HG03025 (cell line): Measurements from ENCODE around the gene BLCAP.
A peak's percentile ranks its signal among the peaks of the same experiment; 100 is the strongest.
"Not testable (repeated sequence)": the region's sequence is repeated elsewhere in the genome, so short reads cannot be mapped to it uniquely, and the experiment has no call there.

Source experiments
- ATAC-seq: cut with Tn5 transposase; IDR thresholded peaks from one replicate; pipeline ENCODE4 v1.9.1; 2021; ENCODE audit warnings: mild to moderate bottlenecking, moderate library complexity; ENCODE audit not compliant: unreplicated experiment, low FRiP score

BLCAP gene

GRCh38 chr20:37558779-37559178 lies 31.1 kb upstream of the BLCAP start:
- ATAC-seq, result no peak

GRCh38 chr20:37558306-37558705 lies 30.6 kb upstream of the BLCAP start:
- ATAC-seq, result no peak

- no peak for ATAC-seq
Measured at GRCh38 chr20:37556538-37556937, 28.9 kb upstream of the BLCAP start.

DNA sequence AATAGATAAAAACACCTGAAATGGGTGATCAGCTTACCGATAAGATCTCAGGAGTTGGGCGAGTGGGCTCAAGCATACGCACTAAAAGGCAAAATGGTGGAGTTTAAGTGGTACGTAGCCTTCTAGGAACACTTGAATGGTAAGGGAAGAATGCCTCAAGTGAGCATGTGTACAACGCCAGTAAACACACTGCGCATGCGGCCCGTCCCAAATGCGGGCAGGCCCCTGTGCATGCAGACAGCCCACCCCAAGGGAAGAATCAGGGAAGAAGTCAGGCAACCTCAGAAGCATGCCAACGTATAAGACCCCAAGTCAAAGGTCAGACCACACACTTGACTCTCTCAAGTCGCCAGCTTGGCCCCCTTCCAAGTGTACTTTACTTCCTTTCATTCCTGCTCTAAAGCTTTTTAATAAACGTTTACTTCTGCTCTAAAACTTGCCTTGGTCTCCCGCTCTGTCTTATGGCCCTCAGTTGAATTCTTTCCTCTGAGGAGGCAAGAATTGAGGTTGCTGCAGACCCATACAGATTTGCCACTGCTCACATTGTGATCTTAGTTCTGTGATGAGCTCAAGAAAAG lies 27.1 kb upstream of the BLCAP start:
- not testable (repeated sequence) for ATAC-seq

GRCh38 chr20:37552415-37552814 lies 24.7 kb upstream of the BLCAP start:
- no peak for ATAC-seq

GRCh38 chr20:37551660-37552059 lies 24.0 kb upstream of the BLCAP start:
- ATAC-seq, result not testable (repeated sequence)

GRCh38 chr20:37550101-37550920 lies 22.6 kb upstream of the BLCAP start:
- not testable (repeated sequence) for ATAC-seq

DNA sequence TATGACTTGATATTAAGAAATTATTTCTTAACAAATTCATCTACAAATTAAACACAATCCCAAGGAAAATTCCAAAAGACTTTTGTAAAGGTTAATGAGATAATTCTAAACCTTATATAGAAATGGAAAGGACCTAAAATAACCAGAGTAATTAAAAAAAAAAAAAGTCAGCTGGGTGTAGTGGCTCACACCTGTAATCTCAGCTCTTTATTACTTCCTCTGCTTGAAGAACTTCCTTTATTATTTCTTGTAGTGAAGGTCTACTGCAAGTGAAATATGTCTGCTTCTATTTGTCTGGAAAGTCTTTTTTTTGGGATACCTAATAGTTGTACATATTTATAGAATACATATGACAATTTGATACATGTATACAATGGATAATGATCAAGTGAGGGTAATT lies 20.2 kb upstream of the BLCAP start:
- no peak for ATAC-seq

GRCh38 chr20:37545516-37545915 lies 17.8 kb upstream of the BLCAP start:
- ATAC-seq, result no peak

- no peak for ATAC-seq
Measured at GRCh38 chr20:37544386-37544785, 16.7 kb upstream of the BLCAP start.

GRCh38 chr20:37543828-37544227 lies 16.2 kb upstream of the BLCAP start:
- no peak for ATAC-seq

DNA sequence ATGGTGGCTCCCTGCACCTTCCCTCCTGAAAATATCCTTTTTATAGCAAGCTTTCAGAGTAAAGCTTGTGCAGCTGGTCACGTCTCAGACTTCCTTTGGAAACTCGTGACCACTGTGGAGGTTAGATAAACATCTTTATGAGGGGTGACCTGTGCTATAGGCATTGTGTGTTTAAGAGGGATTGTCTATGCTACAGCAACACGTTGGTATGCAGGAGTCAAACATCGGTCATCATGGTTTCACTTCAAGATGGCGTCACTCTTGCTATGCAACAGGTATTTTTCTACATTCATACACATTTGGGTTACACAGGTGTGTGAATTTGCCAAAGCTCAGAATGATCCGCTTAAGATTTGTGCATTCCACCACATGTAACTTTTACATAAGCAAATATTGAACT lies 14.6 kb upstream of the BLCAP start:
- no peak for ATAC-seq

DNA sequence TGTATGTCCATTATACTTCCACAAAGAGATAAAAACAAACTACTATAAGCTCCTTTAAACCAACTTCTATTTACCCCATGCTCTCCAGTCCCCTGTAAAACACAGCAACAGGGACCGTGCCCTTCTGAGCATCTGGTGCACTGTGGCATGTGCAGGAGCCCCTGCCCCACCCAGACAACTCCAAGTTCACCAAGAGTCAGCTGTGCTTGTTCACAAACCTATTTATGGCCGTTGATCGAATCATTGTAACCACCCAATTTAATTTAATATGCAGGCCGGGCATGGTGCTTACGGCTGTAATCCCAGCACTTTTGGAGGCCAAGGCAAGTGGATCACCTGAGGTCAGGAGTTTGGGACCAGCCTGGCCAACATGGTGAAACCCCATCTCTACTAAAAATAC lies 13.7 kb upstream of the BLCAP start:
- ATAC-seq, result no peak

DNA sequence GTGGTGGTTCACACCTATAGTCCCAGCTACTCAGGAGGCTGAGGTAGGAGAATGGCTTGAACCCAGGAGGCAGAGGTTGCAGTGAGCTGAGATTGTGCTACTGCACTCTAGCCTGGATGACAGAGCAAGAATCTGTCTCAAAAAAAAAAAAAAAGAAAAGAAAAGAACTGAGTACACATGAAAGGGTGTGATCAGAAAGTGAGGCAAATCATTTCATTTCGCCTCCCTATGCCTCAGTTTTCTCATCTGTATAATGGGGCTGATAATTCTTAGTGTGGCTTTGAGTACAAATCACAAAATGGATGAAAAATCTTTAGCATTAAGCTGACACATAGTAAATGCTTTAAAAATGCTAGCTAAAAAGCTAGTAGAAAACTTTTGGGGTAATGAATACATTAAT lies 13.2 kb upstream of the BLCAP start:
- not testable (repeated sequence) for ATAC-seq

DNA sequence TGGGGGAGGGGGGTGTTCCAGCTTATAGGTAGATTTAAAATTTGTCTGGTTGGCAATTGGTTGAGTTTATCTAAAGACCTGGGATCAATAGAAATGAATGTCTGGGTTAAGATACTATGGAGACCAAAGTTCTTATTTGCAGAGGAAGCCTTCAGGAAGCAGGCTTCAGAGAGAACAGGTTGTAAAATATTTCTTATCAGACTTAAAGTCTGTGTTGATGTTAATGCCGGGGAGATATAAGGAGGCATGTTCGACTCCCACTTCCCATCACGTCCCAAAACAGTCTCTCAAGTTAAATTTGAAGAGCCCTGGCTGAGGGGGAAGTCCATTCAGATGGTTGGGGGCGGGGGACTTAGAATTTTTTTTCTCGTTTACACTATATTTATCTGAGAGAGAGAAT lies 12.3 kb upstream of the BLCAP start:
- no peak for ATAC-seq

DNA sequence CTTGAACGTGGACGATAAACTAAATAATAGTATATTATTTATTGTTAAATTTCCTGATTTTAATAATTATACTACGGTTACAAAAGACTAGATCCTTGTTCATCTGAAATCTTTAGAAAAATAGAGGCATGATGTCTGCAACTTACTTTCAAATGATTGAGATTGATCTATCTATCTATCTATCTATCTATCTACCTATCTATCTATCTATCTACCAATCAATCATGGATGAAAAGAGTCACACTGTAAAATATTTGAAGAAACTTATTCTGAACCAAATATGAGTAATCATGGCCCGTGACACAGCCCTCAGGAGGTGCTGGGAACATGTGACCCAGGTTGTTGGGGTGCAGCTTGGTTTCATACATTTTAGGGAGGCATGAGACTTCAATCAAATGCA lies 11.7 kb upstream of the BLCAP start:
- ATAC-seq, result no peak

DNA sequence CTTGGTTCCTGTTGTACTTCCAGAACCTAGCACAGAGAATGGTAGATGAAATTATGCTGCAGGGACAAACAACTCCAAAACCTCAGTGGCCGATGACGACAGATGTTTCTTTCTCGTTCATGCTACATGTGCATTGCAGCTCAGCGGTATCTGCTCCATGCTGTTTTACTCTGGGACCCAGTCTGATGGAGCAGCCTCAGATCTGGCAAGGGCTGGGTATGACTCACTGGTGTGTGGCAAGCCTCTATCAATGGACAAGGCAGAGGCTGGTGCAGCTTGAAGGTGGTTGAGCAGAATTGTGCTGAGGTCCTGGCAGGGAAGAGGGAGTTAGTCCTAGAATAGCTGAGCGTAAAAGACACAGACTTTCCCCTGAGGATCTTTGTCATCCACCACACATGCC lies 10.3 kb upstream of the BLCAP start:
- ATAC-seq, result no peak

DNA sequence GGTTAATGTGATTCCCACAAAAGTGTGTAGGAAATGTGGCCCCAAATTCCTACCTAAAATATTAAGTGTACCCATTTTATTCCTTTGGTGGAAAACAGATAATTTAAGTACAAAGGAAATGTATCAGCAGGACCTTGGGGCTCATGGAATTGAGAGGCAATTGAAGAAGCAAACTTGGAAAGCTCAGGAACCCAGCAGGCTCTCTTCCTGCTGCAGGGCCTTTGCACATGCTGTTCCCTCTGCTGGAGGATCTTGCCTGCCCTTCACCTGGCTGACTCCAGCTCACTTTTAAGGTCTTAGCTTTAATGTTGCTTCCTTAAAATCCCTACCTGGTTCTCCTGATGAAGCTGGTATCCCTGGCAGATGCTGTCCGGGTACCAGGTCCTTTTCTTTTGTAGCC lies 9.8 kb upstream of the BLCAP start:
- ATAC-seq, result no peak

- ATAC-seq, result no peak
Measured at GRCh38 chr20:37535443-37536132, 7.9 kb upstream of the BLCAP start.

DNA sequence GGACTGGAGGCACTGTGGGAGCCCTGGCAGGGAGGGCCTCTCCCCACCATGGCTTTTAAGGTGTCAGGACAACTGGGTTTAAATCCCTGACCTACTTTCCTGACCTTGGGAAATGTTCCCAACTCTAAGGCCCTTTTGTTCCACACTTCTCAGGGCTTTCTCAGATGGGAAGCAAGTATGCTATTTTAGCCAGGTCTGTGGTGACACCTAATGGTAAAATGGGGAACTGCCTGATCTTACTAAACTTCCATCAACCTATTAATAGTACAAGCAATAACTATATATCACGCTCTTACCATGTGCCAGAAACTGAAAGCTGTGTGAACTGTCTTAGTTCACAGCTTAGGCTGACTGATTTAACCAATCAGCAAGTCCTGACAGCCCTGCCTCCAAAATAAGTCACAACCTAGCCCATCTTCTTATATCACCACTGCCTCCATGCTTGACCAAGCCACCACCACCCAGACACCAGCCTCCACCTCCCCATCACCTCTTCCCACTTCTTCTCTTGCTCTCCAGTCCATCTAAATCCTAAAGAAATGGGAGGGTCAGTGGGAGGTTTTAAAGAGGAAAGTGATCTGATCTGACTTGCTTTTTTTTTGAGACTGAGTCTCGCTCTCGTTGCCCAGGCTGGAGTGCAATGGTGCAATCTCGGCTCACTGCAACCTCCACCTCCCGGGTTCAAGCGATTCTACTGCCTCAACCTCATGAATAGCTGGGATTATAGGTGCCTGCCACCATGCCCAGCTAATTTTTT lies 6.9 kb upstream of the BLCAP start:
- ATAC-seq, result peak; percentile 55

DNA sequence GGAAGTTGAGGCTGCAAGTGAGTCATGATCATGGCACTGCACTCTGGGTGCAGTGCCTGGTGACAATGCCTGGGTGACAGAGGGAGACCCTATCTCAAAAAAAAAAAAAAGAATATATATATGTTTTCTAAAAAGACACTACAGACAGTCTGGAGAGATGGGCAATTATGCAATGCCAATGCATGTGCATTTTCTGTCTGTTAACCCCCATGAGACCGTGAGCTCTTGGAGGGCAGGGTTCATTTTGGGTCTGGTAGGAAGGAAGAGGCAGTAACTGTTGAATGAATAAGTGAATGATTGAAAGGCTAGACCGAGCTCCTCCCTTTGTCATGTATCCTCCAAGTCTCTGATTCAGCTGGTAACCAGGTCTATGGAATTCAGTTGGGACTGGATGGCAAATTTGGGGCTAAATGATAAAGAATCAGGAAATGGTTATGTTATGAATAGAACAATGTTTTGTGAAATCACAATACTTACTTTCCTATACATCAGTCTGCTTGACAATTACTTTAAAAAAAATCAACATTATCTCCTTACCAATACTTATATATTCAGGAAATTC lies 5.6 kb upstream of the BLCAP start:
- no peak for ATAC-seq
